NCI-H748 (cell line): ENCODE results near the gene GTPBP8.
"Not testable (repeated sequence)": the region's sequence is repeated elsewhere in the genome, so short reads cannot be mapped to it uniquely, and the experiment has no call there.

Experiments used
- DNase-seq: peaks from one replicate; lab custom pipeline; 2025; ENCODE audit not compliant: unreplicated experiment; lab: John Stamatoyannopoulos, UW

GTPBP8 gene

DNA sequence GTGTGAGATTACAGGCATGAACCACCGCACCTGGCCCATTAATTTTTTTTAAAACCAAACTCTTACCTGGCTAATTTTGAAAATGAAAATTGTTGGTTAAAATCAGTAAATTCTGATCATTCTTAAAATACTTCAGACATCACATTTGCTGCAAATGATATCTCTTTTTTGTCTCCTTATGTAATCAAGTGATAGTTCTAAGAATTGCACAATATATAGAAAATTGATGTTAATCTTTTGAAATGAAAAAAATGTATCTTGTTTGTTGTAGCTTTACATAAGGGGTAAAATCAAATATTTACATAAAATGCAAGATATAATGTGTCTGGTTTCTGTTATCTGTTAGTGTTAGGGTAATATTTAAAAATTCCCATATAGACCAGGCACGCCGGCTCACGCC is 5.0 kb downstream of the GTPBP8 start:
- DNase-seq = no peak

- DNase-seq = no peak
Measured at GRCh38 chr3:113000691-113001090, 9.9 kb downstream of the GTPBP8 start.

DNA sequence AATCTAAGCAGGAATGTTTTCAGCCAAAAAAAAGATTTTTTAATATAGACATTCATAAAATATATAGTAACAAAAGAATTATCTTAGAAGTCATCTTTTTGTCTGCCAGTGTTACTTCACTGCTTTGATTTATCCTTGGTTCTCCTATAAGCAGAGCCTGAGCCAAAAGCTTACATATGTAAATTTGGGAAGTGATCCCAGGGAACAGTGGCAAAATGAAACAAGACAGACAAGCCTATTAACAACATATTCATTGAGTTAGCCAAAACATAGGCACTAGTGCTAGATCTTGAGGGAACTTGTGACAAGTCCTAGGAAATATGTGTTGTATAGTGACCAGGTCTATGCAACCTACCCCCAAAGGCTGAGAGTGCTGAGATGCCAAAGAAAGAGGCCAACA is 11.3 kb downstream of the GTPBP8 start:
- no peak for DNase-seq

DNA sequence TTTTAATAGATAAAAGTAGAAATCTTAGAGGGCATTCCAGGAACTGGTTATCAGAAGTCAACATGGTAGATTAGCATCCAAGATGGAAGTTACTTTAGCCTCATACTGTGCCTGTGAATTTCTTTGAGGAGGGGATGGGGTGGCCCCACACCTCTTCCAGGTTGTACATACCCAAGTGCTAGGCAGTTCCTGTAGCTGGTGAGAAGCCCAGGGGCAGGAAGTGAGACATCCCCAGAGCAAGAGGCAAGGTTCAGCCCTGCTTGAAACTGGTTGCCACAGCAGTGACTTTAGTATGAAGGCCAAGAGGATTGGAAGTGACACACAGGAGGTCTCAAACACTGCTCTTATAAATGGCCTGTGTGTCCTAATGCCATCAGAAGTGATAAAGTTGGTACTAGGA is 11.9 kb downstream of the GTPBP8 start:
- no peak for DNase-seq

- no peak for DNase-seq
Measured at GRCh38 chr3:113005611-113006010, 14.8 kb downstream of the GTPBP8 start.

DNA sequence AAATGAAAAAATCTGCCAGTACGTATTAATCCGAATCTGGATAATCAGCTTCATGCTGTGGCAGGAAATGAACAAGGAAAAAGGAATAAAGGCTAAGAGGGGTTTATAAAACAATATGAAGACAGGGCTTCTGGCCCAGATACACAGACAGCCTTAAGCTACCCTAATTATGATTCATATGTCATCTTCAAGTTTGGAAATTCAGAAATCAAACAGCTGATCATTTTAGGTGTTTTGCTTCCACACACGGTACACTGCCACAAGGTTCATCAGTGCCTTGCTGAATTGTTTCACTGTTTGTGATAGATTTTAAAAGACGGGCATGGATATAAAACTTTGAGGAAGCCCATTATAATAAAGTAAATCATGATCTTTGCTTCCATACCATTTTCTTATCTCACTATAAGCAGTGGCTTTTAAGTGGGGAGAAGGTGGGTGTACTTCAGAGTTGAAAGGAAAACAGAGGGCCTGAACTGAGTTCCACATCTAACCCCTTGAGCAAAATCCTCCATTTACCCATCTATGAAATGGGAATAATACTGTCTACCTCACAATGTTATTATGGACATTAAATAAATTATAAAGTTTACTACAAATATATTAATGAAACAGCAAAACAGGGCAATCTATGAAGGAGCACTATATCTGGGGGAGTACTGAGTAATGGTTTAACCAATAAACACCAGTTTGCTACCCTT is 15.7 kb downstream of the GTPBP8 start:
- no peak for DNase-seq

GRCh38 chr3:113008117-113008516 is 17.3 kb downstream of the GTPBP8 start:
- DNase-seq = no peak

- DNase-seq = no peak
Measured at GRCh38 chr3:113013593-113013992, 22.8 kb downstream of the GTPBP8 start.

GRCh38 chr3:113018536-113019181 is 27.9 kb downstream of the GTPBP8 start:
- DNase-seq = no peak

DNA sequence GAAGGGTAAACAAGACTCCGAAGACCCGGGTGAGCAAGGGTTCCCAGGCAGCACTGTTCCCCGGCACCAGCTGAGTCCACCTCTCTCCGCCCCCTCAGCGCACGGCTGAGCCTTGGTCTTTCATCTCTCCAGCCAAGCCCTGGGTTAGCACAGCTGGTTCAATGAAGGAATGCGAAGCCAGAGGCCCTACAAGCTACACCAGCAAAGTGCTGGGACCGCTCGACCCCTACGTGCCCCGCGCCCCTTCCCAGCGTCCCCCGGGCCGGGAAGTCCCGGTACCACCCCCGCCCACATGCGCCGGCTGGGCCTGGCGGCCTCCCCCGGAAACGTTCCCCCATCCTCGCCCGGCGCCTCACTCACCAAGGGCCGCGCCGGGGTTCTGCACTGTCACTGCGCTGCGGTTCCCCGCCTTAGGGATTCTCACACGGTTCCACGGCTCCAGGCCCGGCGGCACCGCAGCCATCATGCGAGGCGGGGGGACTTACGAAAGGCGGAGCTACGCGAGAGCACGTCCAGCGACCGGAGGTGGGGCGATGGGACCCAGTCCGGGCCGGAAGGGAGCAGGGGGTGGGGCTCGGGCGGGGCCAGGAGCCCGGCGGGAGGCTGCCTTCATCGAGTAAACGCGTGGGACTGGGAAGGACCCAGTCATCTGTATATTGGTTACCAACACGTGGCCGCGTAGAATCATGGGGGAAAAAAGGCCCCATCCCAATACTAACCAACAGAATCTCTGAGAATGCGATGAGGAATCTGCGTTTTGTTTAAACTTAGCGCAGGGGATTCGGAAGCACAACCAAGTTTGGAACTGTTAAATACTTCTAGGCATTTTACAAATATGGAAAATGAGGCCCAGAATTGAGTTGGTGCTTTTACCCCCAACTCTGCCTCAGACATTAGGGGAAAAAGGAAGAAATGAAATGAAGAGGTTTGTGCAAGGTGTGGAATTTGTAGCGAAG is 28.7 kb downstream of the GTPBP8 start:
- DNase-seq = peak; percentile 89

GRCh38 chr3:113021471-113021870 is 30.7 kb downstream of the GTPBP8 start:
- no peak for DNase-seq

- DNase-seq = no peak
Measured at GRCh38 chr3:113034011-113034410, 43.2 kb downstream of the GTPBP8 start.

- DNase-seq = peak; percentile 54
Measured at GRCh38 chr3:113035387-113035982, 44.7 kb downstream of the GTPBP8 start.

- DNase-seq = no peak
Measured at GRCh38 chr3:113038328-113038727, 47.5 kb downstream of the GTPBP8 start.

DNA sequence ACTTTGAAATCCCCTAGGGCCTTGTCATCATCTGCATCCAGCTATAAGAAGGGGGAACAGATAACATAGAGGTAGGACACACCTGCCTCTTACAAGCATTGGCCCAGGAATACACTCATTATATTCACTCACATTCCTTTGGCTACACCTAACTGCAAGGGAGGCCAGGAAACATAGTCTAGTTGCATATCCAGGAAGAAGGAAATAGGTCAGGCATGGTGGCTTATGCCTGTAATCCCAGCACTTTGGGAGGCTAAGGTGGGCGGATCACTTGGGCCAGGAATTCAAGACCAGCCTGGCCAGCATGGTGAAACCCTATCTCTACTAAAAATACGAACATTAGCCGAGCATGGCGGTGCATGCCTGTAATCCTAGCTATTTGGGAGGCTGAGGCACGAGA is 48.8 kb downstream of the GTPBP8 start:
- DNase-seq = no peak

GRCh38 chr3:113040231-113040630 is 49.4 kb downstream of the GTPBP8 start:
- DNase-seq = no peak

DNA sequence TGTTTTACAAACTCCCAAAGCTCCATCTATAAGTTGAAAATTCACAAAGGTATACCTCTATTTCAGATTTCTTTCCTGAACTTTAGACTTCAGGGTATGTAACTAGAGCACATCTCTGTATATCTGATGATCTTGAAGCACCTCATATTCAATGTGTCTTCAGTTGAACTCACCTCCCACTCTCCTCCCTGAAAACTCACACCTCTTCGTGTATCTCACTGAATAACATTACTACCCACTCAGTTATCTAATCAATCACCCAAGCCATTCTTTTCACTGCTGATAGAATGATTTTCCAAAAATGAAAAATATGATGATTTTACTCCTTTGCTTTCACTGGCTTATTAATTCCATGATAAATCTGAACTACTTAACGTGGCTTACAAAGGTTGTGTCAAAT is 52.9 kb downstream of the GTPBP8 start:
- DNase-seq = no peak

- not testable (repeated sequence) for DNase-seq
Measured at GRCh38 chr3:113046186-113046965, 55.6 kb downstream of the GTPBP8 start.

DNA sequence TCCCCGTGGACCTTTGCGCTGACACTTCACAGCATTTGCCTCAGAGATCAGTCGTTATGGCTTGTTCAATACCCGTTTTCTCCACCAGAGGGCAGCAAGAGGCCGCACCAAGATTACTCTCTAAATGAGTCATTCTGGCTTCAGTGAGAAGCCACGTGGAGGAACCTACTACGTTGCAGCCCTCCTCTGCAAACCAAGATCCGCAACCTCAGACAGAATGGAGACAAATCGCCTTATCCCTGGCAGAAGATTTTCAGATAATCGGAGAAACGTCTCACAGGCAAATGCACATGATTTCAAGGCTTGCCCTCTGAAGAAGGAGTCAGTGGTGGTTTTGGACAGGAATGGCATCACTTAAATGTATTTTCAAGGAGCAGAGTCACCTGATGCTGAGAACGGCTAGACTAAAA is 60.5 kb downstream of the GTPBP8 start:
- peak; percentile 73 for DNase-seq
